AG04450 (cell line): Measurements from ENCODE around the gene KLLN. TPM values are rescaled to one million over a fixed set of nuclear protein-coding genes. Genes with fewer than 3 reads are reported as not detected.
A peak's percentile ranks its signal among the peaks of the same experiment; 100 is the strongest.

Experiments
- CTCF ChIA-PET: fragments of 300-600, 350-600 bp; formaldehyde crosslinking; extraction: SDS; loops from one replicate; lab custom pipeline; 2022; ENCODE audit warnings: antibody characterized with exemption, inconsistent platforms; lab: Charles Lee
- POLR2A ChIA-PET: fragments of 350-600 bp; formaldehyde crosslinking; extraction: SDS; loops from one replicate; lab custom pipeline; 2021; ENCODE audit warnings: antibody characterized with exemption, inconsistent platforms; lab: Yijun Ruan, JAX
- DNase-seq: peaks from one replicate; pipeline ENCODE4 v3.0.0-alpha.2; 2011; ENCODE audit warnings: low read depth, low spot score
- H3K27ac ChIP-seq: one replicate; pipeline ENCODE4 v1.5.1; 2012; ENCODE audit warnings: low read depth, low read length, control low read depth
- H3K27me3 ChIP-seq: one replicate; pipeline ENCODE4 v1.6.0; 2012; ENCODE audit warnings: low read length; ENCODE audit not compliant: control insufficient read depth, insufficient read depth
- H3K4me3 ChIP-seq: 2 replicates; pipeline ENCODE4 v1.5.1; 2011; ENCODE audit warnings: mild to moderate bottlenecking, low read depth, low read length, control low read depth
- H3K9me3 ChIP-seq: 2 replicates; pipeline ENCODE4 v1.5.1; 2012; ENCODE audit warnings: low read length; ENCODE audit not compliant: control insufficient read depth, insufficient read depth
- polyA plus RNA-seq: library from polyadenylated mRNA; depleted of rRNA; stranded (reverse); fragments of >200 nt; gene quantifications from 2 replicates; pipeline ENCODE4 v1.2.3, GENCODE V29; 2011
- TF ChIP-seq, protein P1 (sequence below): IDR thresholded peaks from 2 replicates; pipeline ENCODE4 v1.5.1; 2011; ENCODE audit warnings: low read depth, low read length, control low read depth, inconsistent platforms

KLLN gene
- polyA plus RNA-seq, 1 experiment = 0.58 TPM

GRCh38 chr10:87842776-87843497 lies 20.4 kb downstream of the KLLN start:
- Histone ChIP-seq H3K27ac (no peak overlapping the region), H3K27me3 (no peaks in the 10 kb centered on the region), H3K4me3 (no peak overlapping the region), H3K9me3 (no peaks in the 10 kb centered on the region)
- TF ChIP-seq, protein P1, sequence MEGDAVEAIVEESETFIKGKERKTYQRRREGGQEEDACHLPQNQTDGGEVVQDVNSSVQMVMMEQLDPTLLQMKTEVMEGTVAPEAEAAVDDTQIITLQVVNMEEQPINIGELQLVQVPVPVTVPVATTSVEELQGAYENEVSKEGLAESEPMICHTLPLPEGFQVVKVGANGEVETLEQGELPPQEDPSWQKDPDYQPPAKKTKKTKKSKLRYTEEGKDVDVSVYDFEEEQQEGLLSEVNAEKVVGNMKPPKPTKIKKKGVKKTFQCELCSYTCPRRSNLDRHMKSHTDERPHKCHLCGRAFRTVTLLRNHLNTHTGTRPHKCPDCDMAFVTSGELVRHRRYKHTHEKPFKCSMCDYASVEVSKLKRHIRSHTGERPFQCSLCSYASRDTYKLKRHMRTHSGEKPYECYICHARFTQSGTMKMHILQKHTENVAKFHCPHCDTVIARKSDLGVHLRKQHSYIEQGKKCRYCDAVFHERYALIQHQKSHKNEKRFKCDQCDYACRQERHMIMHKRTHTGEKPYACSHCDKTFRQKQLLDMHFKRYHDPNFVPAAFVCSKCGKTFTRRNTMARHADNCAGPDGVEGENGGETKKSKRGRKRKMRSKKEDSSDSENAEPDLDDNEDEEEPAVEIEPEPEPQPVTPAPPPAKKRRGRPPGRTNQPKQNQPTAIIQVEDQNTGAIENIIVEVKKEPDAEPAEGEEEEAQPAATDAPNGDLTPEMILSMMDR = peak; percentile 22
- peak; percentile 48 for DNase-seq
- ChIA-PET CTCF (no interaction called here), POLR2A (no interaction called here)

- ChIA-PET POLR2A (no interaction called here), CTCF (interaction anchor here (0.7 kb wide), 1 partner anchor 779 kb away, joined by 4 read pairs; no protein-coding TSS in a partner anchor)
- Histone ChIP-seq H3K27me3 (no peaks in the 10 kb centered on the region), H3K27ac (no peak overlapping the region), H3K9me3 (no peaks in the 10 kb centered on the region), H3K4me3 (no peak overlapping the region)
- DNase-seq = no peak
- TF ChIP-seq, protein P1 = no peak
Observed at GRCh38 chr10:87842220-87842641, 21.1 kb downstream of the KLLN start.

GRCh38 chr10:87841186-87841585 lies 22.1 kb downstream of the KLLN start:
- no peak for DNase-seq
- ChIA-PET CTCF (interaction anchor here (0.6 to 1.1 kb wide), 3 partner anchors 9 to 69 kb away, joined by 3 to 4 read pairs (median 3); no protein-coding TSS in a partner anchor), POLR2A (interaction anchor here (0.7 kb wide), 1 partner anchor 102 kb away, joined by 3 read pairs; no protein-coding TSS in a partner anchor)
- Histone ChIP-seq H3K4me3 (no peak overlapping the region), H3K9me3 (no peaks in the 10 kb centered on the region), H3K27ac (no peak overlapping the region), H3K27me3 (no peaks in the 10 kb centered on the region)
- TF ChIP-seq, protein P1 = no peak

DNA sequence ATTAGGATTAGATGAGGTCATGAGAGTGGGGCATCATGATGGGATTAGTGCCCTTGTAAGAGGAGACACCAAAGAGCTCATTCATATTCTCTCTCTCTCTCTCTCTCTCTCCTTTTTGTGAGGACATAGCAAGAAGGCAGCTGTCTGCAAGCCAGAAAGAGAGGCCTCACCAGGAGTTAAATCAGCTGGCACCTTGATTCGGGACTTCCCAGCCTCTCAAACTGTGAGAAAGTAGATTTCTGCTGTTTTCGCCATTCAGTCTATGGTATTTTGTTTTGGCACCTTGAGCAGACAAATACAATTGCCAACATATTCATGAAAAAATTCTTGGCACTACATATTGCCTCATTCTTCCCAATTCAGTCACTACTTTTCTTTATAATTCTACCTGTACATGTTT lies 24.7 kb downstream of the KLLN start:
- H3K27ac ChIP-seq = no peak overlapping the region
- H3K27me3 ChIP-seq = no peaks in the 10 kb centered on the region
- no peaks in the 10 kb centered on the region for H3K9me3 ChIP-seq
- ChIA-PET POLR2A (no interaction called here), CTCF (no interaction called here)
- no peak for DNase-seq
- H3K4me3 ChIP-seq = no peak overlapping the region
- TF ChIP-seq, protein P1 = no peak

DNA sequence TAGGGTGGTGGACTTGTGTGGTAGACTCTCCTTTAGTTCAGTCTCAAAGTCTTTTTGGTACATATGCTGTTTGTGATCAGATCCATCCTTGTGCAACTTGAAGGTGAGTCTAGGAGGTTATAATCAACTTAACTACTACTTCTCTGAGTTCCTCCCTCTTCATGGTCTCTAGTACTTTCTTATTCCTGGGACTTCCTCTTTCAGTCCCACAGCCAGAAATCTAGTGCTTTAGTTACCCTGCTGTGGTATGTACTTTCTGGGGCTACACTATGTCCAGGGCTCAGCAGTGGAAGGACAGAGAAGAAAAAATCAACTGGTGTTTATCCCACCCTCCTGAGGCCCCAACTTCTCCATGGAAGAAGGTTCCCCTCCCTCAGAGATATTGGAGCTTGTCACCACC lies 25.9 kb downstream of the KLLN start:
- ChIA-PET CTCF (no interaction called here), POLR2A (no interaction called here)
- no peak overlapping the region for H3K4me3 ChIP-seq
- H3K27ac ChIP-seq = no peak overlapping the region
- DNase-seq = no peak
- H3K9me3 ChIP-seq = no peaks in the 10 kb centered on the region
- H3K27me3 ChIP-seq = no peaks in the 10 kb centered on the region
- TF ChIP-seq, protein P1 = no peak
